Stimulated activated naive CD8-positive, alpha-beta T cell treated with anti-CD3 and anti-CD28 coated beads, Interleukin-15, amount 100 ng/mL, for 72 hours (primary cell): ENCODE measurements around the gene FAM184A.
A peak's percentile ranks its signal among the peaks of the same experiment; 100 is the strongest.
"Not testable (repeated sequence)": the region's sequence is repeated elsewhere in the genome, so short reads cannot be mapped to it uniquely, and the experiment has no call there.

ENCODE experiments used
- ATAC-seq: fragments of 150-1000 bp; cut with Tn5 transposase; 2 replicates; pipeline ENCODE4 v1.10.0; 2021; ENCODE audit warnings: mild to moderate bottlenecking, moderate library complexity
- DNase-seq, 2 donors: peaks; one replicate each; pipeline ENCODE4 v3.0.0; 2021 to 2022
- H3K27ac Mint-ChIP-seq, 2 donors: one replicate each; pipeline ENCODE4 v1.8.0; 2022; ENCODE audit warnings: mild to moderate bottlenecking in 2 of 2, mixed read lengths in 2 of 2, moderate library complexity in 2 of 2
- H3K27me3 Mint-ChIP-seq: one replicate; pipeline ENCODE4 v1.8.0; 2022; ENCODE audit warnings: mixed read lengths
- H3K4me1 Mint-ChIP-seq: one replicate; pipeline ENCODE4 v1.8.0; 2022; ENCODE audit warnings: mild to moderate bottlenecking, mixed read lengths
- H3K4me3 Mint-ChIP-seq, 2 donors: one replicate each; pipeline ENCODE4 v1.8.0; 2022; ENCODE audit warnings: mild to moderate bottlenecking in 2 of 2, mixed read lengths in 2 of 2, moderate library complexity in 1 of 2
- H3K9me3 Mint-ChIP-seq, 2 donors: one replicate each; pipeline ENCODE4 v1.8.0; 2022; ENCODE audit warnings: mixed read lengths in 2 of 2

Gene FAM184A

GRCh38 chr6:119022796-119023195 is 55.7 kb downstream of the FAM184A start:
- ATAC-seq = no peak
- H3K27ac Mint-ChIP-seq = no peak overlapping the region

GRCh38 chr6:119020597-119021561 is 57.6 kb downstream of the FAM184A start:
- Mint-ChIP-seq H3K27ac (no peak overlapping the region), H3K27me3 (no peaks in the 10 kb centered on the region), H3K4me3 (no peak overlapping the region), H3K9me3 (no peaks in the 10 kb centered on the region), H3K4me1 (no peaks in the 10 kb centered on the region)
- no peak for DNase-seq
- ATAC-seq = no peak

More at GRCh38 chr6:119022796-119023195, 55.7 kb downstream of the FAM184A start:
- Mint-ChIP-seq H3K27me3 (no peaks in the 10 kb centered on the region), H3K4me1 (no peaks in the 10 kb centered on the region), H3K4me3 (no peak overlapping the region), H3K9me3 (no peaks in the 10 kb centered on the region)
- no peak for DNase-seq

- ATAC-seq, DNase-seq, H3K9me3 Mint-ChIP-seq, H3K27me3 Mint-ChIP-seq, H3K27ac Mint-ChIP-seq, H3K4me1 Mint-ChIP-seq, H3K4me3 Mint-ChIP-seq: not testable (repeated sequence)
Observed at GRCh38 chr6:119015165-119015564, 63.3 kb downstream of the FAM184A start.

GRCh38 chr6:119012521-119012920 is 65.9 kb downstream of the FAM184A start:
- no peaks in the 10 kb centered on the region for H3K4me1 Mint-ChIP-seq
- peak overlapping the region in 1 of 2 donors; percentile 7 for H3K27ac Mint-ChIP-seq
- H3K9me3 Mint-ChIP-seq = peaks cover 0 to 13% of the 10 kb centered on the region in 2 donors
- no peak overlapping the region for H3K4me3 Mint-ChIP-seq
- no peak for DNase-seq
- ATAC-seq = no peak
- H3K27me3 Mint-ChIP-seq = no peaks in the 10 kb centered on the region

- not testable (repeated sequence) for H3K4me3 Mint-ChIP-seq, ATAC-seq, H3K4me1 Mint-ChIP-seq, H3K27ac Mint-ChIP-seq, DNase-seq, H3K27me3 Mint-ChIP-seq
- peaks cover 0 to 13% of the 10 kb centered on the region in 2 donors for H3K9me3 Mint-ChIP-seq
Observed at GRCh38 chr6:119009266-119009665, 69.2 kb downstream of the FAM184A start.

GRCh38 chr6:119006974-119007373 is 71.5 kb downstream of the FAM184A start:
- peaks cover 0 to 13% of the 10 kb centered on the region in 2 donors for H3K9me3 Mint-ChIP-seq
- H3K27ac Mint-ChIP-seq = no peak overlapping the region
- H3K4me1 Mint-ChIP-seq = no peaks in the 10 kb centered on the region
- no peaks in the 10 kb centered on the region for H3K27me3 Mint-ChIP-seq
- DNase-seq (no peak), ATAC-seq (no peak)
- H3K4me3 Mint-ChIP-seq = no peak overlapping the region

GRCh38 chr6:119002069-119002468 is 76.4 kb downstream of the FAM184A start:
- Mint-ChIP-seq H3K27ac (no peak overlapping the region), H3K27me3 (no peaks in the 10 kb centered on the region), H3K9me3 (no peaks in the 10 kb centered on the region), H3K4me3 (no peak overlapping the region), H3K4me1 (no peaks in the 10 kb centered on the region)
- ATAC-seq = no peak
- no peak for DNase-seq

GRCh38 chr6:118999494-119000040 is 78.9 kb downstream of the FAM184A start:
- no peak overlapping the region for H3K27ac Mint-ChIP-seq
- DNase-seq (no peak), ATAC-seq (no peak)
- no peaks in the 10 kb centered on the region for H3K4me1 Mint-ChIP-seq
- no peaks in the 10 kb centered on the region for H3K27me3 Mint-ChIP-seq
- no peaks in the 10 kb centered on the region for H3K9me3 Mint-ChIP-seq
- no peak overlapping the region for H3K4me3 Mint-ChIP-seq

- ATAC-seq, H3K4me3 Mint-ChIP-seq, H3K27me3 Mint-ChIP-seq, H3K9me3 Mint-ChIP-seq, DNase-seq, H3K27ac Mint-ChIP-seq, H3K4me1 Mint-ChIP-seq: not testable (repeated sequence)
Observed at GRCh38 chr6:118997426-118997825, 81.0 kb downstream of the FAM184A start.

- Mint-ChIP-seq H3K27ac (no peak overlapping the region), H3K4me3 (no peak overlapping the region), H3K9me3 (no peaks in the 10 kb centered on the region), H3K4me1 (no peaks in the 10 kb centered on the region), H3K27me3 (no peaks in the 10 kb centered on the region)
- DNase-seq (no peak), ATAC-seq (no peak)
Observed at GRCh38 chr6:118996289-118996820, 82.1 kb downstream of the FAM184A start.

GRCh38 chr6:118993803-118994251 is 84.6 kb downstream of the FAM184A start:
- Mint-ChIP-seq H3K27me3 (no peaks in the 10 kb centered on the region), H3K9me3 (no peaks in the 10 kb centered on the region), H3K4me1 (no peaks in the 10 kb centered on the region), H3K27ac (no peak overlapping the region), H3K4me3 (no peak overlapping the region)
- ATAC-seq (no peak), DNase-seq (no peak)

- H3K4me3 Mint-ChIP-seq = no peak overlapping the region
- no peaks in the 10 kb centered on the region for H3K27me3 Mint-ChIP-seq
- DNase-seq (no peak), ATAC-seq (no peak)
- H3K4me1 Mint-ChIP-seq = no peaks in the 10 kb centered on the region
- H3K27ac Mint-ChIP-seq = no peak overlapping the region
- no peaks in the 10 kb centered on the region for H3K9me3 Mint-ChIP-seq
Observed at GRCh38 chr6:118993358-118993757, 85.1 kb downstream of the FAM184A start.

- no peak overlapping the region for H3K4me3 Mint-ChIP-seq
- ATAC-seq (no peak), DNase-seq (no peak)
- no peaks in the 10 kb centered on the region for H3K4me1 Mint-ChIP-seq
- H3K9me3 Mint-ChIP-seq = no peaks in the 10 kb centered on the region
- H3K27ac Mint-ChIP-seq = no peak overlapping the region
- no peaks in the 10 kb centered on the region for H3K27me3 Mint-ChIP-seq
Observed at GRCh38 chr6:118992186-118992795, 86.2 kb downstream of the FAM184A start.

GRCh38 chr6:118986312-118986711 is 92.2 kb downstream of the FAM184A start:
- no peak overlapping the region for H3K27ac Mint-ChIP-seq
- no peak overlapping the region for H3K4me3 Mint-ChIP-seq
- no peak for ATAC-seq
- no peaks in the 10 kb centered on the region for H3K27me3 Mint-ChIP-seq
- no peaks in the 10 kb centered on the region for H3K4me1 Mint-ChIP-seq
- no peak for DNase-seq
- H3K9me3 Mint-ChIP-seq = no peaks in the 10 kb centered on the region

GRCh38 chr6:118985123-118985830 is 93.2 kb downstream of the FAM184A start:
- Mint-ChIP-seq H3K4me3 (no peak overlapping the region), H3K9me3 (no peaks in the 10 kb centered on the region), H3K27ac (peak overlapping the region in 1 of 2 donors; percentile 40), H3K27me3 (no peaks in the 10 kb centered on the region), H3K4me1 (no peaks in the 10 kb centered on the region)
- DNase-seq (no peak), ATAC-seq (no peak)
